Neural cell (in vitro differentiated cells): Measurements from ENCODE around the gene RNASE4. TPM values are rescaled to one million over a fixed set of nuclear protein-coding genes. Genes with fewer than 3 reads are reported as not detected.

Experiments
- H2AFZ ChIP-seq: fragments of 200-600, 300-800 bp; sonication (generic), shearing (Covaris generic); 2 replicates; pipeline ENCODE4 v1.6.0; 2014; ENCODE audit warnings: low read depth, mild to moderate bottlenecking, antibody characterized with exemption, low read length, moderate library complexity
- H3F3A ChIP-seq: fragments of 200-600 bp; shearing (Covaris generic); 2 replicates; pipeline ENCODE4 v1.6.1; 2016; ENCODE audit warnings: mild to moderate bottlenecking, moderate library complexity, mixed read lengths, antibody characterized with exemption, low read length; ENCODE audit not compliant: insufficient read depth, poor library complexity, severe bottlenecking
- H3K27ac ChIP-seq: fragments of 200-600, 300-800 bp; sonication (generic), shearing (Covaris generic); 2 replicates; pipeline ENCODE4 v1.5.1; 2014; ENCODE audit warnings: mild to moderate bottlenecking, low read length, moderate library complexity
- H3K27me3 ChIP-seq: fragments of 300-800, 200-600 bp; sonication (generic), shearing (Covaris generic); 2 replicates; pipeline ENCODE4 v1.6.0; 2014; ENCODE audit warnings: mild to moderate bottlenecking, low read depth, low read length, moderate library complexity; ENCODE audit not compliant: insufficient read depth
- H3K36me3 ChIP-seq: fragments of 300-800, 200-600 bp; sonication (generic), shearing (Covaris generic); 2 replicates; pipeline ENCODE4 v1.5.1; 2014; ENCODE audit warnings: mild to moderate bottlenecking, antibody characterized with exemption, low read length, moderate library complexity; ENCODE audit not compliant: insufficient read depth
- H3K4me2 ChIP-seq: fragments of 300-800, 200-600 bp; sonication (generic), shearing (Covaris generic); 2 replicates; pipeline ENCODE4 v1.6.0; 2014; ENCODE audit warnings: mild to moderate bottlenecking, low read length
- H3K4me3 ChIP-seq: fragments of 300-800, 200-600 bp; sonication (generic), shearing (Covaris generic); 2 replicates; pipeline ENCODE4 v1.5.1; 2014; ENCODE audit warnings: mild to moderate bottlenecking, low read length, moderate library complexity
- H3K79me2 ChIP-seq: fragments of 200-600 bp; shearing (Covaris generic); replicated peaks from 2 replicates; pipeline ENCODE4 v1.6.0; 2014; ENCODE audit warnings: mild to moderate bottlenecking, low read length, moderate library complexity; ENCODE audit not compliant: insufficient read depth
- H3K9ac ChIP-seq: fragments of 300-800, 200-600 bp; sonication (generic), shearing (Covaris generic); 2 replicates; pipeline ENCODE4 v1.6.1; 2016; ENCODE audit warnings: mild to moderate bottlenecking, low read length, mixed read lengths
- H3K9me2 ChIP-seq: fragments of 200-600 bp; shearing (Covaris generic); 2 replicates; pipeline ENCODE4 v1.6.1; 2016; ENCODE audit warnings: mild to moderate bottlenecking, low read length, mixed read lengths; ENCODE audit not compliant: insufficient read depth
- H3K9me3 ChIP-seq: fragments of 200-600, 300-800 bp; sonication (generic), shearing (Covaris generic); 2 replicates; pipeline ENCODE4 v1.6.1; 2016; ENCODE audit warnings: mild to moderate bottlenecking, mixed run types, low read length, moderate library complexity, mixed read lengths
- H4K20me1 ChIP-seq: fragments of 200-600 bp; shearing (Covaris generic); 2 replicates; pipeline ENCODE4 v1.6.1; 2016; ENCODE audit warnings: mild to moderate bottlenecking, mixed run types; ENCODE audit not compliant: insufficient read depth
- EP300 ChIP-seq: fragments of 450-650 bp; conservative IDR thresholded peaks from 2 replicates; pipeline ENCODE4 v1.6.1; 2014; ENCODE audit warnings: antibody characterized with exemption, mild to moderate bottlenecking, moderate library complexity; ENCODE audit not compliant: poor library complexity, severe bottlenecking
- EZH2 ChIP-seq: fragments of 200-600, 300-800 bp; shearing (Covaris generic), sonication (generic); IDR thresholded peaks from 2 replicates; pipeline ENCODE4 v1.6.1; 2014; ENCODE audit warnings: antibody characterized with exemption, low read length, borderline replicate concordance, mild to moderate bottlenecking; ENCODE audit not compliant: insufficient read depth, poor library complexity, severe bottlenecking
- MXI1 ChIP-seq: fragments of 450-650 bp; conservative IDR thresholded peaks from 2 replicates; pipeline ENCODE4 v1.6.1; 2014; ENCODE audit warnings: antibody characterized with exemption, mild to moderate bottlenecking; ENCODE audit not compliant: poor library complexity, severe bottlenecking
- POLR2AphosphoS5 ChIP-seq: IDR thresholded peaks from 2 replicates; pipeline ENCODE4 v1.6.1; 2012
- RAD21 ChIP-seq: fragments of 450-650 bp; conservative IDR thresholded peaks from 2 replicates; pipeline ENCODE4 v1.6.1; 2014; ENCODE audit warnings: antibody characterized with exemption, mild to moderate bottlenecking, moderate library complexity
- REST ChIP-seq: IDR thresholded peaks from 2 replicates; pipeline ENCODE4 v1.6.1; 2012; ENCODE audit warnings: borderline replicate concordance
- SMC3 ChIP-seq: fragments of 450-650 bp; conservative IDR thresholded peaks from 2 replicates; pipeline ENCODE4 v1.6.1; 2014; ENCODE audit warnings: antibody characterized with exemption, mild to moderate bottlenecking, moderate library complexity; ENCODE audit not compliant: poor library complexity
- TAF1 ChIP-seq: IDR thresholded peaks from 2 replicates; pipeline ENCODE4 v1.6.1; 2012; ENCODE audit warnings: low read depth
- polyA plus RNA-seq: library from polyadenylated mRNA; depleted of rRNA; stranded (reverse); fragments of >200 nt; gene quantifications from 2 replicates; pipeline ENCODE4 v1.2.3, GENCODE V29; 2014
- TF ChIP-seq, protein P1 (sequence below): fragments of 450-650 bp; IDR thresholded peaks from 2 replicates; pipeline ENCODE4 v1.5.1; 2014; ENCODE audit warnings: antibody characterized with exemption, mild to moderate bottlenecking, moderate library complexity; ENCODE audit not compliant: poor library complexity, severe bottlenecking

The RNASE4 gene
- polyA plus RNA-seq, 1 donor from 2014 or later, result 1.1 TPM

- Histone ChIP-seq H4K20me1 (no peaks in the 10 kb centered on the region), H3K27ac (no peak overlapping the region), H3K9me2 (no peaks in the 10 kb centered on the region), H3K79me2 (no peaks in the 10 kb centered on the region), H3F3A (no peaks in the 10 kb centered on the region), H3K4me2 (no peak overlapping the region), H3K27me3 (no peaks in the 10 kb centered on the region), H3K9me3 (no peaks in the 10 kb centered on the region), H3K9ac (no peak overlapping the region), H3K36me3 (no peaks in the 10 kb centered on the region), H3K4me3 (no peak overlapping the region), H2AFZ (no peak overlapping the region)
- TF ChIP-seq EP300 (no peak), EZH2 (no peak), TAF1 (no peak)
Measured at GRCh38 chr14:20726531-20726930, 42.2 kb downstream of the RNASE4 start.

DNA sequence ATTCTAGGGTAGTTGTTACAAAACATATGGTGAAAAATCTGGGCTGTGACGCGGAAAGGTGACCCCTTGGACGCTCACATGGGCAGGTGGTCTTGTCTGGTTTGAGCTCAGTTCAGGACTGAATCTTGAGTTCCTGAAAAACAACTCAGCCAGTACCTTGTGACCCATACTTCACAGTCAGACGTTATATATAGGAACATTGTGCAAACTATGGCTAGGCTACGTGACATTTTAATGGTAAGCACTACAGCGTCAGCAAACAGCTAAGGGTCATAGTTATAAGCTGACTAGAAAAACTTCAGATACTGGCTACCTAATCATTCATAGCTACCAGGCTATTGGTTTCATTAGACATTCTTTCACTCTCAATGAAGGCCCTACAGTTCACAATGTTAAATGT is 46.5 kb downstream of the RNASE4 start:
- no peaks in the 10 kb centered on the region for H3F3A ChIP-seq
- no peak overlapping the region for H2AFZ ChIP-seq
- H3K27ac ChIP-seq, result no peak overlapping the region
- no peaks in the 10 kb centered on the region for H3K9me2 ChIP-seq
- H3K79me2 ChIP-seq, result no peaks in the 10 kb centered on the region
- H3K9me3 ChIP-seq, result no peaks in the 10 kb centered on the region
- no peak overlapping the region for H3K4me3 ChIP-seq
- TF ChIP-seq POLR2AphosphoS5, result no peak
- no peak for TF ChIP-seq EZH2
- TF ChIP-seq MXI1, result no peak
- no peak for TF ChIP-seq REST
- no peak for TF ChIP-seq TAF1
- TF ChIP-seq SMC3, result no peak
- TF ChIP-seq, protein P1, sequence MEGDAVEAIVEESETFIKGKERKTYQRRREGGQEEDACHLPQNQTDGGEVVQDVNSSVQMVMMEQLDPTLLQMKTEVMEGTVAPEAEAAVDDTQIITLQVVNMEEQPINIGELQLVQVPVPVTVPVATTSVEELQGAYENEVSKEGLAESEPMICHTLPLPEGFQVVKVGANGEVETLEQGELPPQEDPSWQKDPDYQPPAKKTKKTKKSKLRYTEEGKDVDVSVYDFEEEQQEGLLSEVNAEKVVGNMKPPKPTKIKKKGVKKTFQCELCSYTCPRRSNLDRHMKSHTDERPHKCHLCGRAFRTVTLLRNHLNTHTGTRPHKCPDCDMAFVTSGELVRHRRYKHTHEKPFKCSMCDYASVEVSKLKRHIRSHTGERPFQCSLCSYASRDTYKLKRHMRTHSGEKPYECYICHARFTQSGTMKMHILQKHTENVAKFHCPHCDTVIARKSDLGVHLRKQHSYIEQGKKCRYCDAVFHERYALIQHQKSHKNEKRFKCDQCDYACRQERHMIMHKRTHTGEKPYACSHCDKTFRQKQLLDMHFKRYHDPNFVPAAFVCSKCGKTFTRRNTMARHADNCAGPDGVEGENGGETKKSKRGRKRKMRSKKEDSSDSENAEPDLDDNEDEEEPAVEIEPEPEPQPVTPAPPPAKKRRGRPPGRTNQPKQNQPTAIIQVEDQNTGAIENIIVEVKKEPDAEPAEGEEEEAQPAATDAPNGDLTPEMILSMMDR, result no peak
- no peak for TF ChIP-seq RAD21
- TF ChIP-seq EP300, result no peak
- H3K27me3 ChIP-seq, result no peaks in the 10 kb centered on the region
- no peaks in the 10 kb centered on the region for H3K36me3 ChIP-seq
- no peak overlapping the region for H3K4me2 ChIP-seq
- no peak overlapping the region for H3K9ac ChIP-seq
- H4K20me1 ChIP-seq, result no peaks in the 10 kb centered on the region

DNA sequence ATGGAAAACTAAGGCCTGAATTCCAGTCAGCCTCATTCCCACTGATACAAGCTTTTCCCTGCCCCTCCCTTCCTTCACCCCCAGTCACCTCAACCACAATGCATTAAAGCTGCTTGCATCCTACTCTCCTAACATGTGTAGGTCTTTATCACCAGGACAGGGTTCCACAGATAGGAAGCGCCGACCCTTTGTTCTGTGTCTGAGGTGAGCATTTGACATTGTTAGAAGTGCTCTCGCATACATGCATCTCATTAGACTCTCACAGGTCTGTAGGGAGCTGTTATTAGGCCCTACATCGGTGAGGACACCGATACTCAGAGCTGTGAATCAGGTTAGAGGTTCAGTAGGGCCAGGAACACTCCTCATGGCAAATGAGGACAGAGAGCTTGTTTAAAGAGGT is 48.1 kb downstream of the RNASE4 start:
- Histone ChIP-seq H4K20me1 (no peaks in the 10 kb centered on the region), H3K27me3 (no peaks in the 10 kb centered on the region), H3F3A (no peaks in the 10 kb centered on the region), H3K9ac (no peak overlapping the region), H3K27ac (no peak overlapping the region), H3K9me2 (no peaks in the 10 kb centered on the region), H3K4me2 (no peak overlapping the region), H2AFZ (no peak overlapping the region), H3K36me3 (no peaks in the 10 kb centered on the region), H3K79me2 (no peaks in the 10 kb centered on the region), H3K9me3 (no peaks in the 10 kb centered on the region), H3K4me3 (no peak overlapping the region)
- TF ChIP-seq TAF1 (no peak), SMC3 (no peak), REST (no peak), RAD21 (no peak), EZH2 (no peak), POLR2AphosphoS5 (no peak), EP300 (no peak), MXI1 (no peak)
- TF ChIP-seq, protein P1, result no peak
